ENCODE data around the gene NRP2.

Gene NRP2

GRCh38 chr2:205755923-205756322 lies 73.6 kb downstream of the NRP2 start:
- H3K36me3 ChIP-seq (ENCODE audit: control insufficient read depth, insufficient read depth, low read length) = no peaks in the 10 kb centered on the region
- no peak overlapping the region for H3K4me3 ChIP-seq (ENCODE audit: low read length)
- H3K9me3 ChIP-seq (ENCODE audit: control insufficient read depth, low read length) = no peaks in the 10 kb centered on the region
- H3K9ac ChIP-seq (ENCODE audit: low read length) = no peak overlapping the region
- peaks cover 41% of the 10 kb centered on the region for H3K4me1 ChIP-seq (ENCODE audit: control insufficient read depth, insufficient read depth, low read length)
- no peaks in the 10 kb centered on the region for H3K27me3 ChIP-seq (ENCODE audit: control insufficient read depth, insufficient read depth, low read length)

GRCh38 chr2:205757271-205757670 lies 75.0 kb downstream of the NRP2 start:
- Histone ChIP-seq H3K9me3 (ENCODE audit: control insufficient read depth, low read length) (no peaks in the 10 kb centered on the region), H3K27me3 (ENCODE audit: control insufficient read depth, insufficient read depth, low read length) (no peaks in the 10 kb centered on the region), H3K4me3 (ENCODE audit: low read length) (no peak overlapping the region), H3K36me3 (ENCODE audit: control insufficient read depth, insufficient read depth, low read length) (no peaks in the 10 kb centered on the region), H3K4me1 (ENCODE audit: control insufficient read depth, insufficient read depth, low read length) (peaks cover 34% of the 10 kb centered on the region), H3K9ac (ENCODE audit: low read length) (no peak overlapping the region)

GRCh38 chr2:205758051-205758450 lies 75.8 kb downstream of the NRP2 start:
- no peak overlapping the region for H3K4me3 ChIP-seq (ENCODE audit: low read length)
- H3K36me3 ChIP-seq (ENCODE audit: control insufficient read depth, insufficient read depth, low read length) = no peaks in the 10 kb centered on the region
- peaks cover 35% of the 10 kb centered on the region for H3K4me1 ChIP-seq (ENCODE audit: control insufficient read depth, insufficient read depth, low read length)

GRCh38 chr2:205758500-205758899 lies 76.2 kb downstream of the NRP2 start:
- H3K4me3 ChIP-seq (ENCODE audit: low read length) = no peak overlapping the region
- peaks cover 35% of the 10 kb centered on the region for H3K4me1 ChIP-seq (ENCODE audit: control insufficient read depth, insufficient read depth, low read length)
- H3K36me3 ChIP-seq (ENCODE audit: control insufficient read depth, insufficient read depth, low read length) = no peaks in the 10 kb centered on the region
- H3K9ac ChIP-seq (ENCODE audit: low read length) = no peak overlapping the region
- H3K9me3 ChIP-seq (ENCODE audit: control insufficient read depth, low read length) = no peaks in the 10 kb centered on the region
- peaks cover 10% of the 10 kb centered on the region for H3K27me3 ChIP-seq (ENCODE audit: control insufficient read depth, insufficient read depth, low read length)

More at GRCh38 chr2:205758051-205758450, 75.8 kb downstream of the NRP2 start:
- Histone ChIP-seq H3K9me3 (ENCODE audit: control insufficient read depth, low read length) (no peaks in the 10 kb centered on the region), H3K9ac (ENCODE audit: low read length) (no peak overlapping the region), H3K27me3 (ENCODE audit: control insufficient read depth, insufficient read depth, low read length) (peaks cover 6% of the 10 kb centered on the region)

GRCh38 chr2:205759257-205759656 lies 77.0 kb downstream of the NRP2 start:
- H3K9me3 ChIP-seq (ENCODE audit: control insufficient read depth, low read length) = no peaks in the 10 kb centered on the region
- no peak overlapping the region for H3K4me3 ChIP-seq (ENCODE audit: low read length)
- no peaks in the 10 kb centered on the region for H3K36me3 ChIP-seq (ENCODE audit: control insufficient read depth, insufficient read depth, low read length)
- H3K9ac ChIP-seq (ENCODE audit: low read length) = no peak overlapping the region
- peaks cover 16% of the 10 kb centered on the region for H3K27me3 ChIP-seq (ENCODE audit: control insufficient read depth, insufficient read depth, low read length)
- H3K4me1 ChIP-seq (ENCODE audit: control insufficient read depth, insufficient read depth, low read length) = peaks cover 38% of the 10 kb centered on the region

- no peaks in the 10 kb centered on the region for H3K9me3 ChIP-seq (ENCODE audit: control insufficient read depth, low read length)
- no peak overlapping the region for H3K4me3 ChIP-seq (ENCODE audit: low read length)
- no peaks in the 10 kb centered on the region for H3K36me3 ChIP-seq (ENCODE audit: control insufficient read depth, insufficient read depth, low read length)
- peaks cover 20% of the 10 kb centered on the region for H3K27me3 ChIP-seq (ENCODE audit: control insufficient read depth, insufficient read depth, low read length)
- H3K4me1 ChIP-seq (ENCODE audit: control insufficient read depth, insufficient read depth, low read length) = peaks cover 36% of the 10 kb centered on the region
- H3K9ac ChIP-seq (ENCODE audit: low read length) = no peak overlapping the region
Observed at GRCh38 chr2:205759732-205760131, 77.4 kb downstream of the NRP2 start.

GRCh38 chr2:205760157-205760556 lies 77.9 kb downstream of the NRP2 start:
- Histone ChIP-seq H3K4me3 (ENCODE audit: low read length) (no peak overlapping the region), H3K36me3 (ENCODE audit: control insufficient read depth, insufficient read depth, low read length) (no peaks in the 10 kb centered on the region), H3K27me3 (ENCODE audit: control insufficient read depth, insufficient read depth, low read length) (peaks cover 24% of the 10 kb centered on the region), H3K9ac (ENCODE audit: low read length) (no peak overlapping the region), H3K9me3 (ENCODE audit: control insufficient read depth, low read length) (no peaks in the 10 kb centered on the region), H3K4me1 (ENCODE audit: control insufficient read depth, insufficient read depth, low read length) (peaks cover 32% of the 10 kb centered on the region)

- H3K4me1 ChIP-seq (ENCODE audit: control insufficient read depth, insufficient read depth, low read length) = peaks cover 26% of the 10 kb centered on the region
- H3K27me3 ChIP-seq (ENCODE audit: control insufficient read depth, insufficient read depth, low read length) = peaks cover 30% of the 10 kb centered on the region
- no peaks in the 10 kb centered on the region for H3K9me3 ChIP-seq (ENCODE audit: control insufficient read depth, low read length)
- no peak overlapping the region for H3K4me3 ChIP-seq (ENCODE audit: low read length)
- no peaks in the 10 kb centered on the region for H3K36me3 ChIP-seq (ENCODE audit: control insufficient read depth, insufficient read depth, low read length)
- H3K9ac ChIP-seq (ENCODE audit: low read length) = no peak overlapping the region
Observed at GRCh38 chr2:205761421-205761820, 79.1 kb downstream of the NRP2 start.

- Histone ChIP-seq H3K4me1 (ENCODE audit: control insufficient read depth, insufficient read depth, low read length) (peaks cover 24% of the 10 kb centered on the region), H3K27me3 (ENCODE audit: control insufficient read depth, insufficient read depth, low read length) (peaks cover 30% of the 10 kb centered on the region), H3K36me3 (ENCODE audit: control insufficient read depth, insufficient read depth, low read length) (no peaks in the 10 kb centered on the region), H3K9me3 (ENCODE audit: control insufficient read depth, low read length) (no peaks in the 10 kb centered on the region), H3K4me3 (ENCODE audit: low read length) (no peak overlapping the region), H3K9ac (ENCODE audit: low read length) (no peak overlapping the region)
Observed at GRCh38 chr2:205762881-205763280, 80.6 kb downstream of the NRP2 start.

GRCh38 chr2:205763708-205764211 lies 81.5 kb downstream of the NRP2 start:
- Histone ChIP-seq H3K4me1 (ENCODE audit: control insufficient read depth, insufficient read depth, low read length) (peaks cover 19% of the 10 kb centered on the region), H3K27me3 (ENCODE audit: control insufficient read depth, insufficient read depth, low read length) (peaks cover 30% of the 10 kb centered on the region), H3K4me3 (ENCODE audit: low read length) (no peak overlapping the region), H3K9me3 (ENCODE audit: control insufficient read depth, low read length) (no peaks in the 10 kb centered on the region), H3K9ac (ENCODE audit: low read length) (no peak overlapping the region), H3K36me3 (ENCODE audit: control insufficient read depth, insufficient read depth, low read length) (no peaks in the 10 kb centered on the region)

- H3K36me3 ChIP-seq (ENCODE audit: control insufficient read depth, insufficient read depth, low read length) = no peaks in the 10 kb centered on the region
- no peak overlapping the region for H3K9ac ChIP-seq (ENCODE audit: low read length)
- H3K4me1 ChIP-seq (ENCODE audit: control insufficient read depth, insufficient read depth, low read length) = peaks cover 25% of the 10 kb centered on the region
- H3K9me3 ChIP-seq (ENCODE audit: control insufficient read depth, low read length) = no peaks in the 10 kb centered on the region
- H3K27me3 ChIP-seq (ENCODE audit: control insufficient read depth, insufficient read depth, low read length) = peaks cover 30% of the 10 kb centered on the region
- no peak overlapping the region for H3K4me3 ChIP-seq (ENCODE audit: low read length)
Observed at GRCh38 chr2:205764270-205764746, 82.0 kb downstream of the NRP2 start.

- Histone ChIP-seq H3K36me3 (ENCODE audit: control insufficient read depth, insufficient read depth, low read length) (no peaks in the 10 kb centered on the region), H3K4me1 (ENCODE audit: control insufficient read depth, insufficient read depth, low read length) (peaks cover 33% of the 10 kb centered on the region), H3K4me3 (ENCODE audit: low read length) (no peak overlapping the region), H3K27me3 (ENCODE audit: control insufficient read depth, insufficient read depth, low read length) (peaks cover 32% of the 10 kb centered on the region), H3K9ac (ENCODE audit: low read length) (no peak overlapping the region), H3K9me3 (ENCODE audit: control insufficient read depth, low read length) (no peaks in the 10 kb centered on the region)
Observed at GRCh38 chr2:205765151-205765550, 82.8 kb downstream of the NRP2 start.

Data from mucosa of stomach (tissue), 1 donor.